Peyer's patch (tissue), 4 donors: Measurements from ENCODE around the gene ANXA10.

Experiments
- POLR2A ChIP-seq, 2 donors: fragments of 450-650 bp; IDR thresholded peaks; one replicate each; pipeline ENCODE4 v1.5.1; 2017; ENCODE audit warnings: antibody characterized with exemption in 2 of 2, mild to moderate bottlenecking in 2 of 2, moderate library complexity in 2 of 2
- TF ChIP-seq, protein P1 (sequence below), 6 experiments: fragments of 450-650 bp in 4 of 6; fragments of 200-600 bp in 2 of 6; sonication (generic) in 1 of 6; IDR thresholded peaks; one replicate each; pipeline ENCODE4 v1.5.1; 2017 to 2019; ENCODE audit warnings: antibody characterized with exemption in 6 of 6, mild to moderate bottlenecking in 3 of 6, moderate library complexity in 1 of 6

GRCh38 chr4:168208957-168209614 is 116.7 kb downstream of the ANXA10 start:
- TF ChIP-seq, protein P1, sequence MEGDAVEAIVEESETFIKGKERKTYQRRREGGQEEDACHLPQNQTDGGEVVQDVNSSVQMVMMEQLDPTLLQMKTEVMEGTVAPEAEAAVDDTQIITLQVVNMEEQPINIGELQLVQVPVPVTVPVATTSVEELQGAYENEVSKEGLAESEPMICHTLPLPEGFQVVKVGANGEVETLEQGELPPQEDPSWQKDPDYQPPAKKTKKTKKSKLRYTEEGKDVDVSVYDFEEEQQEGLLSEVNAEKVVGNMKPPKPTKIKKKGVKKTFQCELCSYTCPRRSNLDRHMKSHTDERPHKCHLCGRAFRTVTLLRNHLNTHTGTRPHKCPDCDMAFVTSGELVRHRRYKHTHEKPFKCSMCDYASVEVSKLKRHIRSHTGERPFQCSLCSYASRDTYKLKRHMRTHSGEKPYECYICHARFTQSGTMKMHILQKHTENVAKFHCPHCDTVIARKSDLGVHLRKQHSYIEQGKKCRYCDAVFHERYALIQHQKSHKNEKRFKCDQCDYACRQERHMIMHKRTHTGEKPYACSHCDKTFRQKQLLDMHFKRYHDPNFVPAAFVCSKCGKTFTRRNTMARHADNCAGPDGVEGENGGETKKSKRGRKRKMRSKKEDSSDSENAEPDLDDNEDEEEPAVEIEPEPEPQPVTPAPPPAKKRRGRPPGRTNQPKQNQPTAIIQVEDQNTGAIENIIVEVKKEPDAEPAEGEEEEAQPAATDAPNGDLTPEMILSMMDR (IDR thresholded peaks at IDR 0.05) = no peak
- no peak for TF ChIP-seq POLR2A (IDR thresholded peaks at IDR 0.05)
